ENCODE measurements around the gene PDYN. TPM values are rescaled to one million over a fixed set of nuclear protein-coding genes. Genes with fewer than 3 reads are reported as not detected.

Gene PDYN
- total RNA-seq, 1 experiment from 2014 or later, result not detected

- H3K4me3 ChIP-seq (ENCODE audit: low read length), result no peak overlapping the region
- H3K36me3 ChIP-seq (ENCODE audit: insufficient read depth, low read length), result no peaks in the 10 kb centered on the region
- no peaks in the 10 kb centered on the region for H4K20me1 ChIP-seq (ENCODE audit: insufficient read depth, low read depth, low read length)
- H3K9ac ChIP-seq (ENCODE audit: low read length), result no peak overlapping the region
- no peaks in the 10 kb centered on the region for H3K9me3 ChIP-seq (ENCODE audit: low read length)
- H3K9me2 ChIP-seq (replicated peaks; ENCODE audit: insufficient read depth, low read length), result no peaks in the 10 kb centered on the region
- no peak overlapping the region for H2AFZ ChIP-seq (ENCODE audit: low read length)
- H3K27ac ChIP-seq (ENCODE audit: low read length), result no peak overlapping the region
- H3K4me2 ChIP-seq (ENCODE audit: low read depth, low read length, poor library complexity, severe bottlenecking), result no peak overlapping the region
- no peaks in the 10 kb centered on the region for H3K79me2 ChIP-seq (ENCODE audit: low read length)
- H3K4me1 ChIP-seq (ENCODE audit: low read length), result no peaks in the 10 kb centered on the region
- no peak for DNase-seq
- no peaks in the 10 kb centered on the region for H3K27me3 ChIP-seq (ENCODE audit: low read length)
Observed at GRCh38 chr20:1983301-1983700, 10.6 kb downstream of the PDYN start.

GRCh38 chr20:1982686-1983085, 11.2 kb downstream of the PDYN start:
- H2AFZ ChIP-seq (ENCODE audit: low read length), result no peak overlapping the region
- H3K9me3 ChIP-seq (ENCODE audit: low read length), result no peaks in the 10 kb centered on the region
- no peaks in the 10 kb centered on the region for H3K36me3 ChIP-seq (ENCODE audit: insufficient read depth, low read length)
- DNase-seq, result no peak
- H4K20me1 ChIP-seq (ENCODE audit: insufficient read depth, low read depth, low read length), result no peaks in the 10 kb centered on the region
- no peaks in the 10 kb centered on the region for H3K79me2 ChIP-seq (ENCODE audit: low read length)
- no peaks in the 10 kb centered on the region for H3K4me1 ChIP-seq (ENCODE audit: low read length)
- H3K4me2 ChIP-seq (ENCODE audit: low read depth, low read length, poor library complexity, severe bottlenecking), result no peak overlapping the region
- no peaks in the 10 kb centered on the region for H3K9me2 ChIP-seq (replicated peaks; ENCODE audit: insufficient read depth, low read length)
- no peaks in the 10 kb centered on the region for H3K27me3 ChIP-seq (ENCODE audit: low read length)
- no peak overlapping the region for H3K27ac ChIP-seq (ENCODE audit: low read length)
- H3K4me3 ChIP-seq (ENCODE audit: low read length), result no peak overlapping the region
- H3K9ac ChIP-seq (ENCODE audit: low read length), result no peak overlapping the region

- Histone ChIP-seq H3K9me2 (replicated peaks; ENCODE audit: insufficient read depth, low read length) (no peaks in the 10 kb centered on the region), H3K4me3 (ENCODE audit: low read length) (no peak overlapping the region), H3K9ac (ENCODE audit: low read length) (no peak overlapping the region), H3K27me3 (ENCODE audit: low read length) (no peaks in the 10 kb centered on the region), H3K27ac (ENCODE audit: low read length) (no peak overlapping the region), H4K20me1 (ENCODE audit: insufficient read depth, low read depth, low read length) (no peaks in the 10 kb centered on the region), H3K79me2 (ENCODE audit: low read length) (no peaks in the 10 kb centered on the region), H3K4me2 (ENCODE audit: low read depth, low read length, poor library complexity, severe bottlenecking) (no peak overlapping the region), H3K4me1 (ENCODE audit: low read length) (no peaks in the 10 kb centered on the region), H2AFZ (ENCODE audit: low read length) (no peak overlapping the region), H3K9me3 (ENCODE audit: low read length) (no peaks in the 10 kb centered on the region), H3K36me3 (ENCODE audit: insufficient read depth, low read length) (no peaks in the 10 kb centered on the region)
- no peak for DNase-seq
Observed at GRCh38 chr20:1979106-1979778, 14.6 kb downstream of the PDYN start.

GRCh38 chr20:1975291-1975690, 18.6 kb downstream of the PDYN start:
- Histone ChIP-seq H3K9me3 (ENCODE audit: low read length) (no peaks in the 10 kb centered on the region), H3K27me3 (ENCODE audit: low read length) (no peaks in the 10 kb centered on the region), H3K9ac (ENCODE audit: low read length) (no peak overlapping the region), H3K79me2 (ENCODE audit: low read length) (no peaks in the 10 kb centered on the region), H4K20me1 (ENCODE audit: insufficient read depth, low read depth, low read length) (no peaks in the 10 kb centered on the region), H3K9me2 (replicated peaks; ENCODE audit: insufficient read depth, low read length) (no peaks in the 10 kb centered on the region), H3K4me3 (ENCODE audit: low read length) (no peak overlapping the region), H2AFZ (ENCODE audit: low read length) (no peak overlapping the region), H3K27ac (ENCODE audit: low read length) (no peak overlapping the region), H3K4me2 (ENCODE audit: low read depth, low read length, poor library complexity, severe bottlenecking) (no peak overlapping the region), H3K4me1 (ENCODE audit: low read length) (peaks cover 10% of the 10 kb centered on the region), H3K36me3 (ENCODE audit: insufficient read depth, low read length) (no peaks in the 10 kb centered on the region)
- no peak for DNase-seq

- no peaks in the 10 kb centered on the region for H3K36me3 ChIP-seq (ENCODE audit: insufficient read depth, low read length)
- H3K4me2 ChIP-seq (ENCODE audit: low read depth, low read length, poor library complexity, severe bottlenecking), result no peak overlapping the region
- no peaks in the 10 kb centered on the region for H3K27me3 ChIP-seq (ENCODE audit: low read length)
- H3K9ac ChIP-seq (ENCODE audit: low read length), result no peak overlapping the region
- DNase-seq, result no peak
- H3K9me3 ChIP-seq (ENCODE audit: low read length), result no peaks in the 10 kb centered on the region
- H2AFZ ChIP-seq (ENCODE audit: low read length), result no peak overlapping the region
- no peak overlapping the region for H3K27ac ChIP-seq (ENCODE audit: low read length)
- H3K79me2 ChIP-seq (ENCODE audit: low read length), result no peaks in the 10 kb centered on the region
- no peaks in the 10 kb centered on the region for H3K9me2 ChIP-seq (replicated peaks; ENCODE audit: insufficient read depth, low read length)
- no peaks in the 10 kb centered on the region for H4K20me1 ChIP-seq (ENCODE audit: insufficient read depth, low read depth, low read length)
- H3K4me3 ChIP-seq (ENCODE audit: low read length), result no peak overlapping the region
- peaks cover 10% of the 10 kb centered on the region for H3K4me1 ChIP-seq (ENCODE audit: low read length)
Observed at GRCh38 chr20:1973601-1974440, 20.0 kb downstream of the PDYN start.

- H3K79me2 ChIP-seq (ENCODE audit: low read length), result no peaks in the 10 kb centered on the region
Observed at GRCh38 chr20:1971893-1972586, 21.8 kb downstream of the PDYN start.

GRCh38 chr20:1968964-1969363, 24.9 kb downstream of the PDYN start:
- Histone ChIP-seq H3K27me3 (ENCODE audit: low read length) (no peaks in the 10 kb centered on the region), H3K4me1 (ENCODE audit: low read length) (peaks cover 13% of the 10 kb centered on the region), H3K4me3 (ENCODE audit: low read length) (no peak overlapping the region), H3K9me3 (ENCODE audit: low read length) (no peaks in the 10 kb centered on the region), H3K79me2 (ENCODE audit: low read length) (no peaks in the 10 kb centered on the region), H2AFZ (ENCODE audit: low read length) (no peak overlapping the region), H3K9me2 (replicated peaks; ENCODE audit: insufficient read depth, low read length) (no peaks in the 10 kb centered on the region), H4K20me1 (ENCODE audit: insufficient read depth, low read depth, low read length) (no peaks in the 10 kb centered on the region), H3K27ac (ENCODE audit: low read length) (no peak overlapping the region), H3K4me2 (ENCODE audit: low read depth, low read length, poor library complexity, severe bottlenecking) (no peak overlapping the region), H3K36me3 (ENCODE audit: insufficient read depth, low read length) (no peaks in the 10 kb centered on the region), H3K9ac (ENCODE audit: low read length) (no peak overlapping the region)
- DNase-seq, result no peak

More at GRCh38 chr20:1971893-1972586, 21.8 kb downstream of the PDYN start:
- peak; percentile 65 for DNase-seq
- peaks cover 10% of the 10 kb centered on the region for H3K4me1 ChIP-seq (ENCODE audit: low read length)
- no peaks in the 10 kb centered on the region for H4K20me1 ChIP-seq (ENCODE audit: insufficient read depth, low read depth, low read length)
- no peak overlapping the region for H3K27ac ChIP-seq (ENCODE audit: low read length)
- H3K4me2 ChIP-seq (ENCODE audit: low read depth, low read length, poor library complexity, severe bottlenecking), result no peak overlapping the region
- no peak overlapping the region for H3K9ac ChIP-seq (ENCODE audit: low read length)
- no peaks in the 10 kb centered on the region for H3K9me3 ChIP-seq (ENCODE audit: low read length)
- H3K27me3 ChIP-seq (ENCODE audit: low read length), result no peaks in the 10 kb centered on the region
- H3K4me3 ChIP-seq (ENCODE audit: low read length), result no peak overlapping the region
- no peaks in the 10 kb centered on the region for H3K9me2 ChIP-seq (replicated peaks; ENCODE audit: insufficient read depth, low read length)
- no peaks in the 10 kb centered on the region for H3K36me3 ChIP-seq (ENCODE audit: insufficient read depth, low read length)
- no peak overlapping the region for H2AFZ ChIP-seq (ENCODE audit: low read length)

Data from Karpas-422 (cell line).